Esophagus squamous epithelium (tissue), 5 donors: Measurements from ENCODE around the gene RASL10B. TPM values are rescaled to one million over a fixed set of nuclear protein-coding genes. Genes with fewer than 3 reads are reported as not detected.

ENCODE experiments used
- DNase-seq: peaks from one replicate; lab custom pipeline; 2025; lab: John Stamatoyannopoulos, UW
- H3K27ac ChIP-seq, 4 donors: fragments of 200-600 bp; sonication (generic); one replicate each; pipeline ENCODE4 v1.5.1; 2016 to 2019; ENCODE audit warnings: mild to moderate bottlenecking in 1 of 4
- H3K27me3 ChIP-seq, 4 donors: fragments of 200-600 bp; sonication (generic); 1 replicate in 3 of 4; 2 replicates in 1 of 4; pipeline versions ENCODE4 v1.5.1 to v1.6.0; 2017 to 2021; ENCODE audit warnings: antibody characterized with exemption in 1 of 4
- H3K36me3 ChIP-seq, 3 donors: fragments of 200-600 bp; sonication (generic); one replicate each; pipeline ENCODE4 v1.5.1; 2016 to 2019
- H3K4me1 ChIP-seq, 3 donors: fragments of 200-600 bp; sonication (generic); one replicate each; pipeline ENCODE4 v1.5.1; 2017 to 2019
- H3K4me3 ChIP-seq, 4 donors: fragments of 200-600 bp; sonication (generic); 1 replicate in 3 of 4; 2 replicates in 1 of 4; pipeline ENCODE4 v1.5.1; 2016 to 2019; ENCODE audit warnings: mild to moderate bottlenecking in 2 of 4, moderate library complexity in 1 of 4
- H3K9me3 ChIP-seq, 3 donors: fragments of 200-600 bp; sonication (generic); one replicate each; pipeline ENCODE4 v1.5.1; 2016 to 2019
- POLR2A ChIP-seq, 4 donors: fragments of 450-650 bp; IDR thresholded peaks; one replicate each; pipeline ENCODE4 v1.6.1; 2017; ENCODE audit warnings: antibody characterized with exemption in 4 of 4, mild to moderate bottlenecking in 4 of 4, moderate library complexity in 3 of 4
- WGBS, 2 donors: methylation state at CpG; one replicate each; pipeline ENCODE4 v1.1.5; 2018; 5-methylcytosine and 5-hydroxymethylcytosine counted together
- intact Hi-C: fragments of 100-400 bp; cut with DNase I; formaldehyde crosslinking; loops from one replicate; pipeline ENCODE4 v1.15.0; 2022
- total RNA-seq, 4 donors: library from RNA; depleted of rRNA; stranded (reverse); fragments of >200 nt; gene quantifications; one replicate each; pipeline ENCODE4 v1.1.0, GENCODE V29; 2016
- TF ChIP-seq, protein P1 (sequence below), 6 experiments: fragments of 450-650 bp in 4 of 6; fragments of 200-600 bp in 2 of 6; sonication (generic) in 2 of 6; IDR thresholded peaks; one replicate each; pipeline ENCODE4 v1.5.1; 2016 to 2019; ENCODE audit warnings: antibody characterized with exemption in 6 of 6, mild to moderate bottlenecking in 4 of 6, moderate library complexity in 4 of 6
- donor health status: DM: yes; HTN: yes; CAD: no.

The RASL10B gene
- total RNA-seq, 4 donors from 2014 or later = 0.34 to 1.5 (median 0.89) TPM

DNA sequence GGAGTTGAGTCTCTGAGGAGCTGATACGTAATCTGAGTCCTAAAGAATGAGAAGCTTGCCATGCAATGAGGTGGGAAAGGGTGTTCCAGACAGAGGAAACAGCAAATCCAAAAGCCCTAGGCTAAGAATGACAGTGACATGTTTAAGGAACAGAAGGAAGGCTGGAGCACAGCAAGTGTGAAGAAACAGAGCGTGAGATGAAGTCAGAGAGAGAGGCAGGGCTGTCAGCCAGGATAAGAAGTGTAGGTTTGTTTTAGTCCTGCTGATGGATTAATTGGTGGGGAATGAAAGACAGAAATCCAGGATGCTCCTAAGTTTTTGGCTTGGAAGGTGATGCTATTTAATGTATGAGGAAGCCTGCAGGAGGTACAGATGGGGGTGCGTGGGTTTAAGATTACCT is 49.5 kb downstream of the RASL10B start:
- Histone ChIP-seq H3K27me3 (no peaks in the 10 kb centered on the region), H3K4me3 (no peak overlapping the region), H3K9me3 (no peaks in the 10 kb centered on the region), H3K27ac (peak overlapping the region in 3 of 4 donors; percentile 22 to 42 (median 23)), H3K36me3 (peaks cover 0 to 36% (median 0%) of the 10 kb centered on the region in 3 donors), H3K4me1 (peaks cover 29 to 75% (median 54%) of the 10 kb centered on the region in 3 donors)
- intact Hi-C loops = no loop called here
- no peak for DNase-seq
- no peak for TF ChIP-seq POLR2A (IDR thresholded peaks at IDR 0.05)
- TF ChIP-seq, protein P1, sequence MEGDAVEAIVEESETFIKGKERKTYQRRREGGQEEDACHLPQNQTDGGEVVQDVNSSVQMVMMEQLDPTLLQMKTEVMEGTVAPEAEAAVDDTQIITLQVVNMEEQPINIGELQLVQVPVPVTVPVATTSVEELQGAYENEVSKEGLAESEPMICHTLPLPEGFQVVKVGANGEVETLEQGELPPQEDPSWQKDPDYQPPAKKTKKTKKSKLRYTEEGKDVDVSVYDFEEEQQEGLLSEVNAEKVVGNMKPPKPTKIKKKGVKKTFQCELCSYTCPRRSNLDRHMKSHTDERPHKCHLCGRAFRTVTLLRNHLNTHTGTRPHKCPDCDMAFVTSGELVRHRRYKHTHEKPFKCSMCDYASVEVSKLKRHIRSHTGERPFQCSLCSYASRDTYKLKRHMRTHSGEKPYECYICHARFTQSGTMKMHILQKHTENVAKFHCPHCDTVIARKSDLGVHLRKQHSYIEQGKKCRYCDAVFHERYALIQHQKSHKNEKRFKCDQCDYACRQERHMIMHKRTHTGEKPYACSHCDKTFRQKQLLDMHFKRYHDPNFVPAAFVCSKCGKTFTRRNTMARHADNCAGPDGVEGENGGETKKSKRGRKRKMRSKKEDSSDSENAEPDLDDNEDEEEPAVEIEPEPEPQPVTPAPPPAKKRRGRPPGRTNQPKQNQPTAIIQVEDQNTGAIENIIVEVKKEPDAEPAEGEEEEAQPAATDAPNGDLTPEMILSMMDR (IDR thresholded peaks at IDR 0.05) = no peak
- WGBS, 2 donors = 66 to 70% methylated on average over 3 of the region's 3 CpGs

DNA sequence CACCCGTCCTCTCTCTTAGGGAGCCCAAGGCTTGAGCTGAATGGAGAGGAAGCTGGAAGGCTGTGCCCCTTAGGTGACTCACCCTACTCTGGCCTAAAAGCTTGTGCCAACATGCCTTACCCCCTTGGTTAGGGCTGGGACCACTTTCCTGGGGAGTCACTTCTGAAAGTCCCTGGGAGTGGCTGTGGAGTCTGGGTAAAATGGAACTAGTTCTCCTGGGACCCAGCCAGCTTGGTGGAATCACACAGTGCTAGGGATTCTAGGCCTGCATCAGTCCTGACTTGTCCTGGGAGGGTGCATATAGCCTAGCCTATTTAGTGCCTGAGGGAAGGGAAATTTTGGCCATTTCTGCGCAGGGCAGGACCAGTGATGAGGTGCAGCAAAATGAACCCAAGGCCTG is 53.5 kb downstream of the RASL10B start:
- Histone ChIP-seq H3K4me3 (no peak overlapping the region), H3K9me3 (no peaks in the 10 kb centered on the region), H3K4me1 (peaks cover 34 to 81% (median 71%) of the 10 kb centered on the region in 3 donors), H3K27me3 (no peaks in the 10 kb centered on the region), H3K36me3 (peaks cover 0 to 7% (median 0%) of the 10 kb centered on the region in 3 donors), H3K27ac (peak overlapping the region; percentile 62 to 88 (median 76))
- 75 to 83% methylated on average over 1 of the region's 2 CpGs for WGBS, 2 donors
- no peak for TF ChIP-seq POLR2A (IDR thresholded peaks at IDR 0.05)
- TF ChIP-seq, protein P1 (IDR thresholded peaks at IDR 0.05) = no peak
- no peak for DNase-seq
- intact Hi-C loops = no loop called here

DNA sequence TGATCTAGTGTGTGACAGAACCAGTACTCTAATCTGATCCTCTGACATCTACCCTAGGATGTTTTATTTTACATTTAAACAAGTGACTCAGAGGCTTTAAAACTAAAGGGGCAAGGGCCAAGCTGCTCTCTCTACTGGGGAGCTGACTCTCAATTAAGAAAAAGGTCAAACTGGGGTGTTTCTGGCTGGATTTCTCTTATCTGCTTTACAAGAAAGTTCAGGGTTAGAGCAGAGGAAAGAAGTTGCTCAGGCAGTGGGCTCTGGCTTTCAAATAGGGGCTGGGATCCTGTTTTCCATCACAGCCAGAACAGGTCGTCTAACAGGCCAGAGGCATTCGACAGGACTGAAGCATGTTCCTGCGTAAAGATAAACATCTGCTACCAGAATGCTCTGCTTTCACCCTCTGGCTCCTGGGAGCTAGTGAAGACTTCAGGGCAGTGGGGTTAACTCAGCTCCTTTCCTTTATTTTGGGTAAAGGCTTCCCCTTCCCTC is 55.5 kb downstream of the RASL10B start:
- Histone ChIP-seq H3K9me3 (no peaks in the 10 kb centered on the region), H3K4me3 (no peak overlapping the region), H3K36me3 (no peaks in the 10 kb centered on the region), H3K27me3 (no peaks in the 10 kb centered on the region), H3K4me1 (peaks cover 34 to 98% (median 81%) of the 10 kb centered on the region in 3 donors), H3K27ac (peak overlapping the region; percentile 74 to 88 (median 78))
- intact Hi-C loops = no loop called here
- TF ChIP-seq POLR2A (IDR thresholded peaks at IDR 0.05) = no peak
- TF ChIP-seq, protein P1 (IDR thresholded peaks at IDR 0.05) = no peak
- no peak for DNase-seq
- 7 to 22% methylated on average over 3 of the region's 3 CpGs for WGBS, 2 donors

DNA sequence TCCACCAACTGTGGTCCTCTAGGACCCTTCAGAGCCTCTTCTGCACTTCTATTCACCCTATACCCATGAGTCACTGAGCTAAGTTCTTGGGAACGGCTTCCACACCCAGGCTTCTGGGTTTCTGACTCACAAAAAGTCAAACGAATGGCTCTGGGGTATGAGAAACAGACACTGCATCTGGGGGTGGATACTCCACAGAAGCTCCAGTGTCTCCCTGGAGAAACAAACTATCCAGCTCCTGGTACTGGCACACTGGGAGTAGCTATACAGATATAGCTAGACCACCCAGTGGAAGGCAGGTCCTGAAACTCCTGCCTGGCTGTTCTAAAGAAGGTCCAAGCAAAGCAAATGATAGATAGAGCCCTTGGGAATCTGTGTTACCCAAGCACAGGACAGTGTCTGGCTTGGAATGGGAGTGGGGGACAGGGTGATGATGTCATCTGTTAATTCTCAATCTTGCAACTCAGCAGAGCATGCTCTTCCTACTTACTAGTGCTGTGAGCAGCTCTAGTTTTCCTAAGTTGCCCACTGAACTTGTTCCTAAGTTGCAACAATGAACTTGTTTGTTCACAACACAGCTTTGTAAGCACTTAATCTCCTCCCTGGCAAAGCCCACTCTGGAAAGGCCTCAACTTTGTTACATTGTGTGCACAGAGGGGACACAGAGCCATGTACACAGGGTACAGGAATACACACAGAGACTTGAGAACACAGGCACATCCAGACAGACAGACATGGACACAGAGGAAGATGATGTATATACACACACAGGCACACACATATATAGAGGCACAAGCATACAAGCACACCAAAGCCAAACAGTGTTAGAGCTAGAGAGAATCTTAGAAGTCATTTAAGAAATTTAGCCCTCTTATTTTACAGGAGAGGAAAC is 57.3 kb downstream of the RASL10B start:
- intact Hi-C loops = no loop called here
- peaks cover 0 to 6% (median 0%) of the 10 kb centered on the region in 4 donors for H3K27me3 ChIP-seq
- H3K27ac ChIP-seq = peak overlapping the region; percentile 74 to 90 (median 83)
- DNase-seq = no peak
- H3K36me3 ChIP-seq = no peaks in the 10 kb centered on the region
- H3K9me3 ChIP-seq = no peaks in the 10 kb centered on the region
- 13 to 17% methylated on average over 1 of the region's 2 CpGs for WGBS, 2 donors
- no peak for TF ChIP-seq POLR2A (IDR thresholded peaks at IDR 0.05)
- no peak overlapping the region for H3K4me3 ChIP-seq
- peaks cover 28 to 100% (median 84%) of the 10 kb centered on the region in 3 donors for H3K4me1 ChIP-seq

DNA sequence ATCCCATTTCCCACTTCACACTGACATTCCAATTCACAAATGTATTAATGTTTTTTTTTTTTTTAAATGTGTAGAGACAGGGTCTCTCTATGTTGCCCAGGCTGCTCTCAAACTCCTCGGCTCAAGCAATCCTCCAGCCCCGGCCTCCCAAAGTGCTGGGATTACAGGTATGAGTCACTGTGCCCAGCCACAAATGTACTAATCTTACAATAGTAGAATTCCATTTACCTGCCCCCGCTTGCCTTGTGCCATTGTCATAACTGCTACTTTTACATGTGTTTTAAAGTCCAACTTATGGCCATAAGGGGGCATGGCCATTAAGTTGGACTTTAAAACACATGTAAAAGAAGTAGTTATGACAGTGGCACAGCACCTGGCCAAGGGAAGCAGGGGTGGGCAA is 59.4 kb downstream of the RASL10B start:
- Histone ChIP-seq H3K4me3 (no peak overlapping the region), H3K9me3 (no peaks in the 10 kb centered on the region), H3K27ac (peak overlapping the region; percentile 14 to 88 (median 55)), H3K36me3 (no peaks in the 10 kb centered on the region), H3K27me3 (peaks cover 0 to 27% (median 0%) of the 10 kb centered on the region in 4 donors), H3K4me1 (peaks cover 24 to 100% (median 75%) of the 10 kb centered on the region in 3 donors)
- intact Hi-C loops = no loop called here
- TF ChIP-seq, protein P1 (IDR thresholded peaks at IDR 0.05) = no peak
- TF ChIP-seq POLR2A (IDR thresholded peaks at IDR 0.05) = no peak
- 50 to 66% methylated on average over 3 of the region's 3 CpGs for WGBS, 2 donors
- DNase-seq = no peak
